SK-N-SH treated with all-trans-retinoic acid at 6 μM for 48 hours (cell line): ENCODE results near the gene PDE9A.

Experiments used
- ATAC-seq: fragments of 200-7000 bp; cut with Tn5 transposase; 3 replicates; pipeline ENCODE4 v1.9.1; 2020; ENCODE audit warnings: mild to moderate bottlenecking, moderate library complexity
- ARNTL ChIP-seq: fragments of 450-650 bp; formaldehyde crosslinking; IDR thresholded peaks from 2 replicates; pipeline ENCODE4 v1.5.0; 2020; ENCODE audit warnings: low read depth, mild to moderate bottlenecking, moderate library complexity, borderline replicate concordance
- BACH2 ChIP-seq: fragments of 250-450 bp; sonication (Bioruptor Pico); IDR thresholded peaks from 2 replicates; pipeline ENCODE4 v1.9.0; 2021; ENCODE audit warnings: mild to moderate bottlenecking, borderline replicate concordance
- CSDC2 ChIP-seq: fragments of 250-450 bp; sonication (Bioruptor Pico); IDR thresholded peaks from 2 replicates; pipeline ENCODE4 v1.5.0; 2020; ENCODE audit warnings: mild to moderate bottlenecking, moderate library complexity
- CSRNP3 ChIP-seq: fragments of 250-450 bp; sonication (Bioruptor Pico); IDR thresholded peaks from 2 replicates; pipeline ENCODE4 v1.5.1; 2021; ENCODE audit warnings: mild to moderate bottlenecking, moderate library complexity
- GLIS3 ChIP-seq: fragments of 250-450 bp; sonication (Bioruptor Pico); IDR thresholded peaks from 2 replicates; pipeline ENCODE4 v1.5.0; 2020; ENCODE audit warnings: mild to moderate bottlenecking, moderate library complexity
- ISL1 ChIP-seq: fragments of 250-450 bp; sonication (Bioruptor Pico); IDR thresholded peaks from 2 replicates; pipeline ENCODE4 v2.1.2; 2022; ENCODE audit warnings: mild to moderate bottlenecking, moderate library complexity
- OSR1 ChIP-seq: fragments of 250-450 bp; sonication (Bioruptor Pico); IDR thresholded peaks from 2 replicates; pipeline ENCODE4 v1.8.0; 2022; ENCODE audit warnings: moderate library complexity, mild to moderate bottlenecking, inconsistent platforms
- PPARA ChIP-seq: fragments of 250-450 bp; sonication (Bioruptor Pico); IDR thresholded peaks from 2 replicates; pipeline ENCODE4 v1.5.0; 2020; ENCODE audit warnings: mild to moderate bottlenecking, borderline replicate concordance
- RARB ChIP-seq: fragments of 250-450 bp; sonication (Bioruptor Pico); IDR thresholded peaks from 2 replicates; pipeline ENCODE4 v1.8.0; 2021; ENCODE audit warnings: mild to moderate bottlenecking, moderate library complexity
- SNAI2 ChIP-seq: fragments of 250-450 bp; sonication (Bioruptor Pico); IDR thresholded peaks from 2 replicates; pipeline ENCODE4 v1.5.0; 2020; ENCODE audit warnings: mild to moderate bottlenecking, moderate library complexity
- TCF4 ChIP-seq: fragments of 250-450 bp; sonication (Bioruptor Pico); IDR thresholded peaks from 2 replicates; pipeline ENCODE4 v1.8.0; 2021; ENCODE audit warnings: mild to moderate bottlenecking, moderate library complexity, borderline replicate concordance
- TOX ChIP-seq: fragments of 250-450 bp; sonication (Bioruptor Pico); IDR thresholded peaks from 2 replicates; pipeline ENCODE4 v1.8.0; 2021; ENCODE audit warnings: mild to moderate bottlenecking, moderate library complexity, borderline replicate concordance
- ZC3H10 ChIP-seq: fragments of 250-450 bp; sonication (Bioruptor Pico); IDR thresholded peaks from 2 replicates; pipeline ENCODE4 v1.5.1; 2021; ENCODE audit warnings: mild to moderate bottlenecking, moderate library complexity
- ZFP3 ChIP-seq: fragments of 250-450 bp; sonication (Bioruptor Pico); IDR thresholded peaks from 2 replicates; pipeline ENCODE4 v1.5.0; 2020; ENCODE audit warnings: mild to moderate bottlenecking, moderate library complexity
- ZFP30 ChIP-seq: fragments of 450-650 bp; formaldehyde crosslinking; IDR thresholded peaks from 2 replicates; pipeline ENCODE4 v1.5.0; 2022; ENCODE audit warnings: mild to moderate bottlenecking, moderate library complexity
- ZNF565 ChIP-seq: fragments of 450-650 bp; formaldehyde crosslinking; conservative IDR thresholded peaks from 2 replicates; pipeline ENCODE4 v1.5.0; 2020; ENCODE audit warnings: low read depth, mild to moderate bottlenecking, moderate library complexity
- ZNF70 ChIP-seq: fragments of 450-650 bp; formaldehyde crosslinking; IDR thresholded peaks from 2 replicates; pipeline ENCODE4 v1.5.0; 2020; ENCODE audit warnings: mild to moderate bottlenecking, moderate library complexity
- ZNF8 ChIP-seq: fragments of 450-650 bp; formaldehyde crosslinking; IDR thresholded peaks from 2 replicates; pipeline ENCODE4 v1.5.0; 2020; ENCODE audit warnings: mild to moderate bottlenecking, moderate library complexity
- TF ChIP-seq, protein P1 (sequence below): fragments of 250-450 bp; sonication (Bioruptor Pico); IDR thresholded peaks from 2 replicates; pipeline ENCODE4 v1.8.0; 2021; ENCODE audit warnings: low read depth, mild to moderate bottlenecking, moderate library complexity, borderline replicate concordance
- TF ChIP-seq, protein P2 (sequence below): fragments of 250-450 bp; sonication (Bioruptor Pico); IDR thresholded peaks from 2 replicates; pipeline ENCODE4 v1.5.1; 2020; ENCODE audit warnings: low read depth, mild to moderate bottlenecking, moderate library complexity
- TF ChIP-seq, protein P3 (sequence below): fragments of 250-450 bp; sonication (Bioruptor Pico); IDR thresholded peaks from 2 replicates; pipeline ENCODE4 v1.5.0; 2020; ENCODE audit warnings: mild to moderate bottlenecking, moderate library complexity

Gene PDE9A

GRCh38 chr21:42775891-42776290 lies 122.5 kb downstream of the PDE9A start:
- TF ChIP-seq ARNTL (CRISPR knock-in tag) (no peak), CSDC2 (no peak), TCF4 (CRISPR knock-in tag) (no peak), ZNF565 (CRISPR knock-in tag) (no peak), TOX (no peak)
- TF ChIP-seq, protein P1, sequence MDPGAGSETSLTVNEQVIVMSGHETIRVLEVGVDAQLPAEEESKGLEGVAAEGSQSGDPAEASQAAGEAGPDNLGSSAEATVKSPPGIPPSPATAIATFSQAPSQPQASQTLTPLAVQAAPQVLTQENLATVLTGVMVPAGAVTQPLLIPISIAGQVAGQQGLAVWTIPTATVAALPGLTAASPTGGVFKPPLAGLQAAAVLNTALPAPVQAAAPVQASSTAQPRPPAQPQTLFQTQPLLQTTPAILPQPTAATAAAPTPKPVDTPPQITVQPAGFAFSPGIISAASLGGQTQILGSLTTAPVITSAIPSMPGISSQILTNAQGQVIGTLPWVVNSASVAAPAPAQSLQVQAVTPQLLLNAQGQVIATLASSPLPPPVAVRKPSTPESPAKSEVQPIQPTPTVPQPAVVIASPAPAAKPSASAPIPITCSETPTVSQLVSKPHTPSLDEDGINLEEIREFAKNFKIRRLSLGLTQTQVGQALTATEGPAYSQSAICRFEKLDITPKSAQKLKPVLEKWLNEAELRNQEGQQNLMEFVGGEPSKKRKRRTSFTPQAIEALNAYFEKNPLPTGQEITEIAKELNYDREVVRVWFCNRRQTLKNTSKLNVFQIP (CRISPR knock-in tag): no peak
- ATAC-seq: no peak

DNA sequence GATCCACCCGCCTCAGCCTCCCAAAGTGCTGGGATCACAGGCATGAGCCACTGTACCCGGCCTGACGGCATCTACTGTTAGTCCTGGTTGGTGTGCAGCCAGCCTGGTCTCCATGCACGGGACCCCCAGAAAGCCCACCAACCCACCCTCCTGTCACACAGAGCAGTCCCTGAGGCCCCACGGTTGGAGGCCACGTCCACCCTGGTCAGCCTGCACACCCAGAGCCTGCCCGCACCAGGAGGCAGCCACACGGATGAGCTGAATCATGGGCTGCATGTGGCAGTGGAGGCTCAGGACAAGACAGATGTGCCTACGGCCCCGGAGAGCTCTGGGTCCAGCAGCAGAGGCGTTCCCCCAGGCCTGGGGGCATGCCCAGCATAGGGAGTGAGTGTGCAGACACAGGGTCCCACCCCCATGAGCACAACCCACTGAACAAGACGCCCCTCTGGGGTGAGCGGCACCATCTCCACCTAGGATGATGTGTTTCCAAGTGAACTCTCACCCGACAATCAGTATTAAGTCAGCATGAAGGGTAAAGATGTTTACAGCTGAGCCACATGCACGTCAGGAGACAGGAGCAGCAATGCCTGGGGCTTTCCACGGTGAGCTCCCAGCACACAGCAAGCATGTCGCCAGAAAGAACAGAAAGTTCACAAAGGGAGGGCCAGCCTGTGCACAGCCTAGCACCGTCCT lies 123.8 kb downstream of the PDE9A start:
- TF ChIP-seq TCF4 (CRISPR knock-in tag) (no peak), ZC3H10 (no peak), PPARA (CRISPR knock-in tag) (no peak), CSDC2 (no peak), ZFP3 (CRISPR knock-in tag) (no peak), BACH2 (CRISPR knock-in tag) (no peak), SNAI2 (CRISPR knock-in tag) (no peak), ZNF70 (CRISPR knock-in tag) (no peak), TOX (no peak)
- ATAC-seq: no peak; the same call in 2 of the 3 replicates

- ATAC-seq: no peak
- TF ChIP-seq ZNF8 (CRISPR knock-in tag) (no peak), ZFP3 (CRISPR knock-in tag) (no peak), TOX (no peak), CSRNP3 (no peak), ZFP30 (CRISPR knock-in tag) (no peak), PPARA (CRISPR knock-in tag) (no peak), CSDC2 (no peak), ISL1 (CRISPR knock-in tag) (no peak), RARB (CRISPR knock-in tag) (no peak), ZC3H10 (no peak), SNAI2 (CRISPR knock-in tag) (no peak), TCF4 (CRISPR knock-in tag) (no peak), GLIS3 (CRISPR knock-in tag) (no peak), OSR1 (CRISPR knock-in tag) (no peak)
- TF ChIP-seq, protein P1 (CRISPR knock-in tag): no peak
Observed at GRCh38 chr21:42777757-42778344, 124.4 kb downstream of the PDE9A start.

DNA sequence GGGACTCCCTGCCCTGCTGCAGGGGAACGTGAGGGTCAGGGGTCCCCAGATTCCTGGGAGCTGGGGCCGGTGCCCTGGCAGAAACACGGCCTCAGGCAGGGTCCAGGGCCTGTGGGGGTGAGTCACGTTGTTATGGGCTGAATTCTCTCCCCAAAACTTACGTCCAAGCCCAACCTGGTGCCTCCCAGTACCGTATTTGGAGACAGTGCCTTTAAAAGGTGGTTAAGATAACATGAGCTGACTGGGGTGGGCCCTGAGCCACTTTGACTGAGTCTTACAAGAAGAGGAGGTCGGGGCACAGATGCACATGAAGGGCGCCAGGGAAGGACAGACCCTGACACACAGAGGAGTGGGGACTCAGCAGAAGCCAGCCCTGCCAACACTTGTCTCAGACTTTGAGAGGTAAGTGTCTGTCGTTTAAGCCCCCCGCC lies 126.0 kb downstream of the PDE9A start:
- no peak for ATAC-seq
- TF ChIP-seq BACH2 (CRISPR knock-in tag) (no peak), ZFP3 (CRISPR knock-in tag) (no peak), RARB (CRISPR knock-in tag) (no peak), ZNF8 (CRISPR knock-in tag) (no peak), ISL1 (CRISPR knock-in tag) (no peak), GLIS3 (CRISPR knock-in tag) (no peak), ZC3H10 (no peak), ZFP30 (CRISPR knock-in tag) (no peak), TOX (no peak), ARNTL (CRISPR knock-in tag) (no peak), TCF4 (CRISPR knock-in tag) (no peak), ZNF565 (CRISPR knock-in tag) (no peak), SNAI2 (CRISPR knock-in tag) (no peak)
- TF ChIP-seq, protein P2, sequence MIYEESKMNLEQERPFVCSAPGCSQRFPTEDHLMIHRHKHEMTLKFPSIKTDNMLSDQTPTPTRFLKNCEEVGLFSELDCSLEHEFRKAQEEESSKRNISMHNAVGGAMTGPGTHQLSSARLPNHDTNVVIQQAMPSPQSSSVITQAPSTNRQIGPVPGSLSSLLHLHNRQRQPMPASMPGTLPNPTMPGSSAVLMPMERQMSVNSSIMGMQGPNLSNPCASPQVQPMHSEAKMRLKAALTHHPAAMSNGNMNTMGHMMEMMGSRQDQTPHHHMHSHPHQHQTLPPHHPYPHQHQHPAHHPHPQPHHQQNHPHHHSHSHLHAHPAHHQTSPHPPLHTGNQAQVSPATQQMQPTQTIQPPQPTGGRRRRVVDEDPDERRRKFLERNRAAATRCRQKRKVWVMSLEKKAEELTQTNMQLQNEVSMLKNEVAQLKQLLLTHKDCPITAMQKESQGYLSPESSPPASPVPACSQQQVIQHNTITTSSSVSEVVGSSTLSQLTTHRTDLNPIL (CRISPR knock-in tag): no peak
- TF ChIP-seq, protein P3, sequence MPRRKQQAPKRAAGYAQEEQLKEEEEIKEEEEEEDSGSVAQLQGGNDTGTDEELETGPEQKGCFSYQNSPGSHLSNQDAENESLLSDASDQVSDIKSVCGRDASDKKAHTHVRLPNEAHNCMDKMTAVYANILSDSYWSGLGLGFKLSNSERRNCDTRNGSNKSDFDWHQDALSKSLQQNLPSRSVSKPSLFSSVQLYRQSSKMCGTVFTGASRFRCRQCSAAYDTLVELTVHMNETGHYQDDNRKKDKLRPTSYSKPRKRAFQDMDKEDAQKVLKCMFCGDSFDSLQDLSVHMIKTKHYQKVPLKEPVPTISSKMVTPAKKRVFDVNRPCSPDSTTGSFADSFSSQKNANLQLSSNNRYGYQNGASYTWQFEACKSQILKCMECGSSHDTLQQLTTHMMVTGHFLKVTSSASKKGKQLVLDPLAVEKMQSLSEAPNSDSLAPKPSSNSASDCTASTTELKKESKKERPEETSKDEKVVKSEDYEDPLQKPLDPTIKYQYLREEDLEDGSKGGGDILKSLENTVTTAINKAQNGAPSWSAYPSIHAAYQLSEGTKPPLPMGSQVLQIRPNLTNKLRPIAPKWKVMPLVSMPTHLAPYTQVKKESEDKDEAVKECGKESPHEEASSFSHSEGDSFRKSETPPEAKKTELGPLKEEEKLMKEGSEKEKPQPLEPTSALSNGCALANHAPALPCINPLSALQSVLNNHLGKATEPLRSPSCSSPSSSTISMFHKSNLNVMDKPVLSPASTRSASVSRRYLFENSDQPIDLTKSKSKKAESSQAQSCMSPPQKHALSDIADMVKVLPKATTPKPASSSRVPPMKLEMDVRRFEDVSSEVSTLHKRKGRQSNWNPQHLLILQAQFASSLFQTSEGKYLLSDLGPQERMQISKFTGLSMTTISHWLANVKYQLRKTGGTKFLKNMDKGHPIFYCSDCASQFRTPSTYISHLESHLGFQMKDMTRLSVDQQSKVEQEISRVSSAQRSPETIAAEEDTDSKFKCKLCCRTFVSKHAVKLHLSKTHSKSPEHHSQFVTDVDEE (CRISPR knock-in tag): no peak
- TF ChIP-seq, protein P1 (CRISPR knock-in tag): no peak
